Smooth muscle cell of the brain vasculature (primary cell): ENCODE data around the gene GON4L.
"Not testable (repeated sequence)": the region's sequence is repeated elsewhere in the genome, so short reads cannot be mapped to it uniquely, and the experiment has no call there.

Experiments used
- DNase-seq: peaks from one replicate; pipeline ENCODE4 v3.0.0-alpha.2; 2012; ENCODE audit warnings: low read depth, low spot score

GON4L gene, protein sequence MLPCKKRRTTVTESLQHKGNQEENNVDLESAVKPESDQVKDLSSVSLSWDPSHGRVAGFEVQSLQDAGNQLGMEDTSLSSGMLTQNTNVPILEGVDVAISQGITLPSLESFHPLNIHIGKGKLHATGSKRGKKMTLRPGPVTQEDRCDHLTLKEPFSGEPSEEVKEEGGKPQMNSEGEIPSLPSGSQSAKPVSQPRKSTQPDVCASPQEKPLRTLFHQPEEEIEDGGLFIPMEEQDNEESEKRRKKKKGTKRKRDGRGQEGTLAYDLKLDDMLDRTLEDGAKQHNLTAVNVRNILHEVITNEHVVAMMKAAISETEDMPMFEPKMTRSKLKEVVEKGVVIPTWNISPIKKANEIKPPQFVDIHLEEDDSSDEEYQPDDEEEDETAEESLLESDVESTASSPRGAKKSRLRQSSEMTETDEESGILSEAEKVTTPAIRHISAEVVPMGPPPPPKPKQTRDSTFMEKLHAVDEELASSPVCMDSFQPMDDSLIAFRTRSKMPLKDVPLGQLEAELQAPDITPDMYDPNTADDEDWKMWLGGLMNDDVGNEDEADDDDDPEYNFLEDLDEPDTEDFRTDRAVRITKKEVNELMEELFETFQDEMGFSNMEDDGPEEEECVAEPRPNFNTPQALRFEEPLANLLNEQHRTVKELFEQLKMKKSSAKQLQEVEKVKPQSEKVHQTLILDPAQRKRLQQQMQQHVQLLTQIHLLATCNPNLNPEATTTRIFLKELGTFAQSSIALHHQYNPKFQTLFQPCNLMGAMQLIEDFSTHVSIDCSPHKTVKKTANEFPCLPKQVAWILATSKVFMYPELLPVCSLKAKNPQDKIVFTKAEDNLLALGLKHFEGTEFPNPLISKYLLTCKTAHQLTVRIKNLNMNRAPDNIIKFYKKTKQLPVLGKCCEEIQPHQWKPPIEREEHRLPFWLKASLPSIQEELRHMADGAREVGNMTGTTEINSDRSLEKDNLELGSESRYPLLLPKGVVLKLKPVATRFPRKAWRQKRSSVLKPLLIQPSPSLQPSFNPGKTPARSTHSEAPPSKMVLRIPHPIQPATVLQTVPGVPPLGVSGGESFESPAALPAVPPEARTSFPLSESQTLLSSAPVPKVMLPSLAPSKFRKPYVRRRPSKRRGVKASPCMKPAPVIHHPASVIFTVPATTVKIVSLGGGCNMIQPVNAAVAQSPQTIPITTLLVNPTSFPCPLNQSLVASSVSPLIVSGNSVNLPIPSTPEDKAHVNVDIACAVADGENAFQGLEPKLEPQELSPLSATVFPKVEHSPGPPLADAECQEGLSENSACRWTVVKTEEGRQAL (N-terminal part only)

DNA sequence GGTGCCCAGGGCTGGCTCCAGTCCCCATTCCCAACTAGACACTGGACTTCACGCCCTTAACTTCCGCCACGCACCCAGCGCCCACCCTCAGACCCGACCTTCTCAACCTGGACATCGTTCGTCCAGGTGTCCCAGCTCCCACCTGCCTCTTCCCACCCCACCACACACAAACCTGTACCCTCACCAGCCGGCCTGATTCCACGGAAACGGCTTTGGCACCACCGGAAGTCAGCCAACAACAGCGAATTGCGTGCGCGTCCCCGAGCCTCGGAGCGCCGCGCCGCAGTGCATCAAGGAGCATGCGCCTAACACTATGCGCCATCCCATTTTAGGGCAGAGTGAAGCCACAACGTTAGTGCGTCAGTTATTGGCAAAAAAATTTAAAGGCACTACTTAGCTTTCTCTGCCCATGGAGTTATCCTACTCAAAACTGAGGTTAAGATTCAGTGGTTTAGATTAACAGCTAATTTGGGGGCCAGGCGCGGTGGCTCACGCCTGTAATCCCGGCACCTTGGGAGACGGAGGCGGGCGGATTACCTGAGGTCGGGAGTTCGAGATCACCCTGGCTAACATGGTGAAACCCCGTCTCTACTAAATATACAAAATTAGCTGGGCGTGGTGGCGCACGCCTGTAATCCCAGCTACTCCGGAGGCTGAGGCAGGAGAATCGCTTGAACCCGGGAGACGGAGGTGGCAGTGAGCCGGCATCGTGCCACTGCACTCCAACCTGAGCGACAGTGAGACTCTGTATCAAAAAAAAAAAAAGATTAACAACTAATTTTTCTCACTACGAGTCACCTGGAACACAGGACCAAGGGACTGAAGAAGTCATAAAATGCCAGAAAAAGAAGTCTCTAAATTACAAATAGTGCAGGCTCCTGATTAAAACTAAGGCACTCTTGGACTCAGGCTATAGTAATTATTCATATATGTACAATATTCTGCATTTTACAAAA is at the start of gene GON4L:
GON4L (minus strand) TSS at position 240 of the 956 bp plus-strand sequence. CDS start 3,434 bp downstream, outside the sequence.
- peak; percentile 79 for DNase-seq

DNA sequence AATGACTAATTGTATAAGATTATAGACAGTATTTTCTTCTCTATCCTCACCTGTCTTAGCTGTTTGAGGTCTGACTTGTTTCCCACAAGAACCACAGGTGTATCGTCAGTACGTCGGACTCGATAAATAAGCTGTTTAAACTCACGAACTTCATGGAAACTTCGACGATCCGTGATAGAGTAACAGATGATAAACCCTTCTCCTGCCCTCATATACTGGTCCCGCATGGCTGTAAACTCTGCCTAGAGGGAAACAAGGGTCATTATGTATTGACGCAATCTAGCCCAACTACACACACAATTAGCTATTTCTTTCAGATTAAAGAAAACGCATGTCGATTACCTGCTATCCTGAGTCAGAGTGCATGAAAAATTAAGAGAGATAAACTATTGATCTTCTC is 47.2 kb upstream of the GON4L start:
- DNase-seq = no peak

GRCh38 chr1:155900161-155900560 is 43.1 kb upstream of the GON4L start:
- DNase-seq = no peak

DNA sequence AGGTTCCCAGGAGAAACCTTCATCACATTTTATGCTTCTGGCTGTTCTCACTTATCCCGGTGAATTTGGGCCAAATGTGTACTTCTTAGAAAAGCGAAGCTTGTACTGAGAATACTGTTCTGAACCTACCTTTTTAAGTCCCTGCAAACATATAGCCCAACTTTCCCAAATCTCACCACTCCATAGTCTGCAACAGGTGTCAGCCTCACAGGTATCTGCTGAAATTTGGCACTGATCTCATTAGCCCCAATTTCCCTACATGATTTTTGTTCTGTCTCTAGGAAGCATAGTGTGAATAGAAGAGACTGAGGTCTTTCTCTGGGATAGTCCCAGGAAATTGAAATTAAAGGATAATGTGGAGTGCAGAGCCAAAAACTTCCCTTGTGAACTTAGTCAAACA is 42.7 kb upstream of the GON4L start:
- DNase-seq = no peak

- no peak for DNase-seq
Observed at GRCh38 chr1:155898888-155899287, 41.9 kb upstream of the GON4L start.

- DNase-seq = no peak
Observed at GRCh38 chr1:155897746-155898145, 40.7 kb upstream of the GON4L start.

DNA sequence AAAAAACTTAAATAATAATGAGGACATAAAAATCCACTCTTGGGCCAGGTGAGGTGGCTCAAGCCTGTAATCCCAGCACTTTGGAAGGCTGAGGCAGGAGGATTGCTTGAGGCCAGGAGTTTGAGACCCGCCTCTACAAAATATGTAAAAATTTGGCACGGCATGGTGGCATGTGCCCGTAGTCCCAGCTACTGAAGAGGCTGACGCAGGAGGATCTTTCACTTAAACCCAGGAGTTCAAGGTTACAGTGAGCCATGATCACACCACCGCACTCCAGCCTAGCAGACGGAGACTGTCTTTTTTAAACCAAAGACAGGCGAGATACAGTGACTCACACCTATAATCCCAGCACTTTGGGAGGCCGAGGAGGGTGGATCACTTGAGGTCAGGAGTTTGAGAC is 39.5 kb upstream of the GON4L start:
- not testable (repeated sequence) for DNase-seq

DNA sequence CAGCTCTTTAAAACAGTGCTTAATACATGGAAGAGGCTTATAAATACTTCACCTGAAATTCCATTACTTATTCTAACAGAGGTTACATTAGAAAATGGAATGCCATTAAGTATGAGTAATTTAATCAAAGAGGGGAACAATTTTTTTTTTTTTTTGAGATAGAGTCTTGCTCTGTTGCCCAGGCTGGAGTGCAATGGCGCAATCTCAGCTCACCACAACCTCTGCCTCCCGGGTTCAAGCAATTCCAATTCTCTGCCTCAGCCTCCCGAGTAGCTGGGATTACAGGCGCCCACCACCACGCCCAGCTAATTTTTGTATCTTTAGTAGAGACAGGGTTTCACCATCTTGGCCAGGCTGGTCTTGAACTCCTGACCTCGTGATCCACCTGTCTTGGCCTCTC is 38.6 kb upstream of the GON4L start:
- DNase-seq = not testable (repeated sequence)

GRCh38 chr1:155893389-155894142 is 36.6 kb upstream of the GON4L start:
- DNase-seq = no peak

GRCh38 chr1:155892796-155893195 is 35.8 kb upstream of the GON4L start:
- no peak for DNase-seq

DNA sequence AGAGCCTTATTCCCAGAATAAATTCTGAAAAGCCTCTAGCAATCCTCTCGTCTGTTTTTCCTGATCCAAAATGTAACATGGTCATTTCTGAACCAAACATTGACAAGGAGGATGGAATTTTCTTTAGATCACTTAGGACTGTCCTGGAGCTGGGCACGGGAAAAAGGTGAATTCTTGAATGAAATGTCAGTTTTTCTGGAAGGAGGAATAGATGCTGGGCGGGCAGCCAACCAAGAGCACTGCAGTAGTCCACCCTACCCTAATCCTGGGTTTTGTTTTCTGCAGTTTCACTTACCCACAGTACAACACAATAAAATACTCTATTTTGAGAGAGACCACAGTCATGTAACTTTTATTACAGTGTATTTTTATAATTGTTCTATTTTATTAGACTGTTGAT is 33.2 kb upstream of the GON4L start:
- DNase-seq = no peak

DNA sequence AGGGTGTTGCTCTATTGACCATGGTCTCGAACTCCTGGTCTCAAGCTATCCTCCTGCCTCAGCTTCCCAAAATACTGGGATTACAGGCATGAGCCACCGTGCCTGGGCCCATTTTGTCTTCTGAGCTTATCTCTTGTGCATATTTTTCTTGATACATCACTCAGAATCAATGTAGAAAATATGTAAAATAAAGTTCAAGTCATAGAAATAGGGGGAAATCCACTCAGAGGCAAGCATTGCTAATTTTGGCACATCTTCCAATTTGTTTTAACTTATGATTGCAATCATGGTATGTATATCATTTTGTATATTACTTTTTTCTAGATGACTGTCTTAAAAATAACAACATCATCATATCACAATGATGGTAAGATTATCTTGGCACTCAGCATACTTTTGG is 32.6 kb upstream of the GON4L start:
- no peak for DNase-seq

DNA sequence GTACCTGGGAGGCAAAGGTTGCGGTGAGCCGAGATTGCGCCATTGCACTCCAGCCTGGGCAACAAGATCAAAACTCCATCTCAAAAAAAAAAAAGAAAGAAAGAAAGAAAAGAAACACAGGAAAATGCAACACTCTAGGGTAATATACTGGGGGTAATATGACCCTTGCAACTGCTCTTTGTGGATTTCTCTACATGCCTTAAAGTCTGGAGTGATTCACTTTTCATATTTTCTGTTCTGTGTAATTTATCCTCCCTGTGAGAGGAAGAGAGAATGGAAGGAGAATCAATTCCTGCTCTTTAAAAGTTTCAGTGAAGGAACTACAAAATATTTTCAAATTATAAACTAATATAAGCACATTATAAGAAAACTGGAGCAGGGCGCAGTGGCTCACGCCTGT is 31.5 kb upstream of the GON4L start:
- DNase-seq = no peak

DNA sequence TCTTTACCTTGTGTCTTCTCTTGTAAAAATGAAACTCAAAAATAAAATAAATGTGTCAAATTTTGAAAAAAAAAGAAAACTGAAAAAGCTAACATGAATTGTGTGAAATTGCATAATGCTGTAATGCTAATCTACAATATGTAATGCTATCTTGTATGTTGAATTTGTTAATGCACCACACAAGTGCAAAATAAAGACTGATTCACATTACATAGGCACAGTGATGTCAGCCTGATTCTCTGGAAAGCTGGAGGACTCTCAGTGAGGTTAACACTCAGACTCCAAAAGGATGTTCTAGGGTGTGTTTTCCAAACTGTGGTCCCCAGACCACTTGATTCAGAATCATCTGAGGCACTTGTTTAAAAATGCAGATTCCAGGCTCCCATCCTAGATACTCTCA is 28.0 kb upstream of the GON4L start:
- no peak for DNase-seq

- no peak for DNase-seq
Observed at GRCh38 chr1:155884031-155884960, 27.3 kb upstream of the GON4L start.

DNA sequence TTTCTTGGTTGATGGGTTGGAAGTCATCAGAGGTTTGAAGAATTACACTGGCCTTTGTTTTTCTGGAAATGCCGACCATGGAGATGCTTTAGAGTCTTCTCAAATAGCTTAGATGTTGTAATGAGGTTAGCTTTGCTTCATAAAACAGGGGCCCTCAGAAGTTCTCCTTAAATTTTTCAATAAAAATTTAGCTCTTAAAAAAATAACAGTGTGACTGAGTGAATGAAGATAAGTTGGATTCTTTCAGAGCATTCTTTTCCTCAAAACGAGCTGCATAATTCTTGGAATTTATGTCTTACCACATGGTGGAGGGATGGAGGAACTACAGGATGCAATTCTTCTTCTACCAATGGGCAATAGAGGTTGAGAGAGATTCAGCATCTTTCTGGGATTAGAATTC is 25.8 kb upstream of the GON4L start:
- DNase-seq = no peak

- DNase-seq = no peak
Observed at GRCh38 chr1:155882235-155882634, 25.2 kb upstream of the GON4L start.

DNA sequence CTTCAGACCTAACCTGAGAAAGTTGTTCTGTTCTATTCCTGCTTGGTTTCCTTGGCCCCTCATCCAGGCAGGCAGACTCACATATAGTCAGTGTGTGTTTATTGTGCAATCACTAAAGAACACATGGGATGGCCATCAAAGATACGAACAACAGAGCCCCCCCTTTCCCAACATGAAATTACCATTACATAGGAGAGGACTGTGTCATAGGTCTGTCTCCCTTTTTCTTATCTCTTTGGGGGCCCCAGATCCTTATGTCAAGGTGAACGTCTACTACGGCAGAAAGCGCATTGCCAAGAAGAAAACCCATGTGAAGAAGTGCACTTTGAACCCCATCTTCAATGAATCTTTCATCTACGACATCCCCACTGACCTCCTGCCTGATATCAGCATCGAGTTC is 23.9 kb upstream of the GON4L start:
- DNase-seq = no peak

- no peak for DNase-seq
Observed at GRCh38 chr1:155880251-155880650, 23.2 kb upstream of the GON4L start.
